Epithelial cell of proximal tubule (primary cell): ENCODE data around the gene TNFRSF1A. TPM values are rescaled to one million over a fixed set of nuclear protein-coding genes. Genes with fewer than 3 reads are reported as not detected.
A peak's percentile ranks its signal among the peaks of the same experiment; 100 is the strongest.

ENCODE experiments used
- DNase-seq: peaks from one replicate; pipeline ENCODE4 v3.0.0-alpha.2; 2011; ENCODE audit warnings: low read depth
- H3K4me3 ChIP-seq: 2 replicates; pipeline ENCODE4 v1.5.1; 2011; ENCODE audit warnings: low read depth, mild to moderate bottlenecking, low read length
- CTCF ChIP-seq: conservative IDR thresholded peaks from 2 replicates; pipeline ENCODE4 v1.5.1; 2012; ENCODE audit warnings: low read depth, mild to moderate bottlenecking, low read length
- total RNA-seq: library from RNA; depleted of rRNA; stranded (reverse); fragments of >200 nt; gene quantifications from 2 replicates; pipeline ENCODE4 v1.2.3, GENCODE V29; 2015

Gene TNFRSF1A
- total RNA-seq, 1 donor from 2014 or later = 163 TPM

DNA sequence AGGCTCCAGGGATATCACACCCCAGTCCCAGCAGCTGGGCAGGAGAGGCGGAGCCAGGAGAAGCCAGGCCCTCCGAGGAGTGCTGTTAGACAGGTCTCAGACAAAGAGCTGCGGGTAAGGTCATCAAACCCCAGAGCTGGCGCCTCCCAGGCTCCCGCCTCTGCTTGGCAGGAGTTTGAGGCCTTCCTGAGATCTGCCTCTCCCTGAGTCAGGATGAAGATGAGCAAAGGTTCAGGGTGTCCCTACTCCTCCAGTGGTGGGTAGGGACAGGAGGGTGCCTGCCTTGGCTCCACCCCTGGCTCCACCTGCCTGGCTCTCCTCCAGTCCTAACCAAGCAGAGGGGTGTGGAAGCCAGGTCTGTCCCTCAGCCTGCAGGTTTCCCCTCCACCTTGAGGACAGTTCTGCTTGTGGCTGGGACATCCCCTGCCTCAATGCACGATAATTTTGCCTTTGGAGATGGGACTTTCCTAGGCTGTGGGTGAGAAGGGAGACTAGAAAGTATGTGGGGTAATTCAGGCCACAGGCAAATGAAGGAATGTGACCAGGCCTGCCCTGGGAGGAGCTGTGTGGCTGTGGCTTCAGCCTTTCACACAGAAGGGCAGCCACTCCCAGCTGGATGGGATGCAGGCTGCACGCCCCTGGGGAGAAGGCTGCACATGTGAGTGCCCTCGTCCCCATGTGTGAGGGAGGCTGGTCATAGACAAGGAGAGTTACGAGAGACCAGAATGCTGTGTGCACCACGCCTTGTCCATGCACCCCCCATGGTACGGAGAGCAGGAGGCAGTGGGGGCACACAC lies 29.1 kb downstream of the TNFRSF1A start:
- no peak overlapping the region for H3K4me3 ChIP-seq
- TF ChIP-seq CTCF = no peak
- no peak for DNase-seq

DNA sequence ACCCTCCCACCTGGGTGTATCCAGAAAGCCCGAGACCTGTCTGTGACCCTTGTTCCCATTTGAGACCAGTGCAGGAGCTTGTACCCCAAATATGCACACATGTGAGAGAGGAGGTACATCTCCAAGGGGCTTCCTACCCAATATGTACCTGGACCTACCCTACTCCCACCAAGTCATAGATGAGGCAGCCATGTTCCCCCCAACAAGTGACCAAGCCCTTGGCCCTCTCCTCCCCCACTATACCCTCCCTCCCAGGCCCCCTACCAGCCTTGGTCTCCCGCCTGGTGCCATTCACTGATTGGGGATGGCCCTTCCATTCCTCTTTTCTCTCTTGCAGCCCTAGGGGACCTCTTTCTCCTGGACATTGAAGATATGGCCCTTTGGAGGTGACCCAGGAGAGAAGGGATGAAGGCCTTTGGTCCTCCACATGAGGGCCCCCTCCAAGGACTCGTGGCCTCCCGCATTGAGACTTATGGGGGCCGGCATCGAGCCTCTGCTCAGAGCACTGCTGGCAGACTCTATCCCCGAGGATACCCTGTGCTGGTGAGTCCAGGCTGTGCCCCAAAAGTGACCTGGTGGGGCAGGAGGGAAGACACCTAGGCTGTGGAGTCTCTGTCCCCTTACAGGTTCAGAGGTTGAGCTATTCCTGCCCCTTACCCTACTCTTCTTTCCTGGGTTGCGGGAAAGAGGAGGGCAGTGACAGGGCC lies 29.9 kb downstream of the TNFRSF1A start:
- DNase-seq = no peak
- no peak for TF ChIP-seq CTCF
- H3K4me3 ChIP-seq = no peak overlapping the region

GRCh38 chr12:6310771-6311610 lies 30.9 kb downstream of the TNFRSF1A start:
- H3K4me3 ChIP-seq = peak overlapping the region; percentile 24
- DNase-seq = no peak
- no peak for TF ChIP-seq CTCF

DNA sequence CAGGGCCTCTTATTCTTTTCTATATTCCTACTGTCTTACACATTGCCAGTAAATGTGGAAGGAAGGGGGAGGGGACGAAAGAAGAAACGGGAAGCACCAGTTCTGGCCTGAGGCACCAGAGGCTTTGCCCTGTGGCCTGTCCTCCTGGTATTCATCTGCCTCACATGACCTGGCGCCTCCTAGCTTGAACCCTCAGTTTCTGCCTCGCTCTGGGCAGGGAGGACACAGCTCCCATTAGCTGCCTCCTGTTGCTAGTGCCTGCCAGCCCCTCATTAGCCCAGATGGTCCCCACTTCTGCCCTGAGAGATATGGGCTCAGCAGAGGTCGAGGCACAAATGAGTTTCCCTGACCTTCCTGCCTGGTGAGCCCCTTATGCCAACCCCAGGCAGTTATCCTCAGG lies 34.3 kb downstream of the TNFRSF1A start:
- H3K4me3 ChIP-seq = no peak overlapping the region
- DNase-seq = no peak
- TF ChIP-seq CTCF = no peak

- no peak for TF ChIP-seq CTCF
- H3K4me3 ChIP-seq = no peak overlapping the region
- DNase-seq = no peak
Measured at GRCh38 chr12:6306599-6307220, 35.2 kb downstream of the TNFRSF1A start.

DNA sequence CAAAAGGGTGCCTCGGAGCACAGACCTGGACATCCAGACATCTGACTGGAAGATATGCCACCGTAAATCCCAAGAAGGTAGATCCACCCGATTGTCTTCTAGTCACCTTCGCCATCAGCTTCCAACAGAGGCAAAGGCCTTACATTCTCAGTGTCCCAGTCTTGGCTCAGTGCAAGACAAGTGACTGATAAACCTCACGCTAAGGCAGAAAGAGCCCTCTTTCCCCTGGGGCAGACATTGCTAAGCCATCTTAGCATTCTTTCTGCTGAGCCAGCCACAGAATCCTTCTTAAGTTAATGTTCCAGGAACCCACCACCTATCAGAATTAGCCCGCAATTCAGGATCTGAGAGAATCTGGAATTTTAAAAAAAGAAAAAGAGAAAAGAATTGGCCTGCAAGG lies 35.7 kb downstream of the TNFRSF1A start:
- TF ChIP-seq CTCF = no peak
- DNase-seq = no peak
- H3K4me3 ChIP-seq = no peak overlapping the region
